Measurements from ENCODE around the gene PLEKHA8.

The PLEKHA8 gene, protein sequence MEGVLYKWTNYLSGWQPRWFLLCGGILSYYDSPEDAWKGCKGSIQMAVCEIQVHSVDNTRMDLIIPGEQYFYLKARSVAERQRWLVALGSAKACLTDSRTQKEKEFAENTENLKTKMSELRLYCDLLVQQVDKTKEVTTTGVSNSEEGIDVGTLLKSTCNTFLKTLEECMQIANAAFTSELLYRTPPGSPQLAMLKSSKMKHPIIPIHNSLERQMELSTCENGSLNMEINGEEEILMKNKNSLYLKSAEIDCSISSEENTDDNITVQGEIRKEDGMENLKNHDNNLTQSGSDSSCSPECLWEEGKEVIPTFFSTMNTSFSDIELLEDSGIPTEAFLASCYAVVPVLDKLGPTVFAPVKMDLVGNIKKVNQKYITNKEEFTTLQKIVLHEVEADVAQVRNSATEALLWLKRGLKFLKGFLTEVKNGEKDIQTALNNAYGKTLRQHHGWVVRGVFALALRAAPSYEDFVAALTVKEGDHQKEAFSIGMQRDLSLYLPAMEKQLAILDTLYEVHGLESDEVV

DNA sequence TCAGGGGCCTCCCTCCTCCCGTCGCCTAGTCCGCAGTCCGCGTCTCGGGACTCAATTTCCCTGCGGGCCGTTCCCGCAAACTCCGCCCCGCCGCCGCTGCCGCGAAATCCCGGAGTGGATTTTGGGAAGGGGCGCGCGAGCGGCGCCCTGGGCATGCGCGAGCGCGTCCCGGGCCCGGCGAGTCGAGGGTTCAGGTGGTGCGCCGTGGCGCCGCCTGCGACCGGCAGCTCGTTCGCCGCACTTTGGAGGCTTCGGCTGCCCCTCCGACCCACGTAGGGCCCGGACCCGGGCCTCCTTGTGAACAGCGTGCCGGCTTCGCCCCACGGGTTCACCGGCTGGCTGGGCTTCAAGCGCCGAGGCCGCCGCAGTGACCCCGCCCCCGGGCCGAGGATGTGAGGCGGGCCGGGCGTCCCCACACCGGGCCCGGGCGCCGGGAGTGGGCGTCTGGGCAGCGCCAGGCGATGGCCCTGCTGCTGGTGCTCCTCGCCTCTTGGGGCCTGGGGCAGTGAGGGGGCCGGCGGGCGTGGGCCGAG is at the start of gene PLEKHA8:
PLEKHA8 (plus strand) TSS at position 197 of the 533 bp plus-strand sequence. CDS start 351 bp downstream, outside the sequence.
- peak; percentile 89 for DNase-seq (ENCODE audit: low spot score)

DNA sequence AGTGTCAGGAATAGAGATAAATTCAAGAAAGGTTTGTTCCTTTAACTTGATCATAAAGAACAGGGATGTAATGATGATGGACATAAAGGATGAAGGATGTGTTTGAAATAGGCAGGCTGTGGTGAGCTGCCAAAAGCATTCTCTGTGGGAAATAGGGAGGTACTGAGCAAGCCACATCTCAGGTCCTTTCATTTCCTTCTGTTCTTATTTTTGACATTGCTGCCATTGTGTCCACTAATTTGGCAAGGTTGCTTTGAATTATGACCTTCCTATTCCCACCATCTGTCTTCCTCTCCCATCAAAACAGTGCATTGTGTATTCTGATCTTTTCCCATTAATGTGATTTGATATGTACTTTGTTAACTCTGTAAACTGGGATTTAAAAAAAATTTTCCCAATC is 48.1 kb upstream of the PLEKHA8 start:
- DNase-seq (ENCODE audit: low spot score): no peak

DNA sequence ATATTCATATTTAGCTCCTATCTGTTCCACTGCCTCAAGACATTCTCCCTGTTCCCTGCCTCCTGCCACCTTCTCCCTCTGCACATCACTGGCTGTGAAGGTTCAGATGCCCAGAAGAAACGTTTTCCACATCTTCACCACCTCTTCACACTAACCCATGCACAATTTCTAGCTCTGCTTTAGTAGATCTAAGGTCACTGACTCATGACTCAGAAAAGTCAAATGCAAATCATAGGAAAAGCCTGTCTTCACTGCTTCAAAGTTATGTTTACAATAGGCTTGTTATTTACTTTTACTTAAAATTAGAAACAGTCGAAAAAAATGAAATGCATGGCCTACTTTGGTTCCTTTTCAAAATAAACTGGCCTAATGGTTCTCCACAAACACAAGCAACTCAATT is 41.1 kb upstream of the PLEKHA8 start:
- no peak for DNase-seq (ENCODE audit: low spot score)

DNA sequence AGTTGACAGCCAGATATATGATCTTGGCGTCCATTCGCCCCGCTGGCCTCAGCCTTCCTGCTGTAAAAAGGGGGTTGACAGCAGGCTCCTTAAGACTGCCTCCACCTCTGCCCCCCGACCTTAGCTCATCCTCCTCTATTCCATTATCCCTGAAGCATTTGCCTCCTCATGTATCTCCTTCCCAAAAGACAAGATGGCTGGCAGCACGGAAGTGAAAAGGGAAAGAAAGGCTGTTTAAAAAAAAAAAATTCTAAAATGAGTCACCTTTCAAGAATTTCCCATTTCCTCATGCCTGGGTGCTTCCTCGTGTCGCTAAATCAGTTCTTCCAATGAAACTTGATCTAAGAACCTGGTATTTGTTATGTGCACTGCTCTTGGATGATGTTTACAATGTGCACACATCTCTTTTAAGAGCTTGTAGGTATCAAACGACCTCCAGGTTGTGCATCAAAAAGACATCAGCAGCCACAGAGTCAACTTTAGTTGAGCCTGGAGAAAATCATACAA is 40.3 kb upstream of the PLEKHA8 start:
- peak; percentile 37 for DNase-seq (ENCODE audit: low spot score)

DNA sequence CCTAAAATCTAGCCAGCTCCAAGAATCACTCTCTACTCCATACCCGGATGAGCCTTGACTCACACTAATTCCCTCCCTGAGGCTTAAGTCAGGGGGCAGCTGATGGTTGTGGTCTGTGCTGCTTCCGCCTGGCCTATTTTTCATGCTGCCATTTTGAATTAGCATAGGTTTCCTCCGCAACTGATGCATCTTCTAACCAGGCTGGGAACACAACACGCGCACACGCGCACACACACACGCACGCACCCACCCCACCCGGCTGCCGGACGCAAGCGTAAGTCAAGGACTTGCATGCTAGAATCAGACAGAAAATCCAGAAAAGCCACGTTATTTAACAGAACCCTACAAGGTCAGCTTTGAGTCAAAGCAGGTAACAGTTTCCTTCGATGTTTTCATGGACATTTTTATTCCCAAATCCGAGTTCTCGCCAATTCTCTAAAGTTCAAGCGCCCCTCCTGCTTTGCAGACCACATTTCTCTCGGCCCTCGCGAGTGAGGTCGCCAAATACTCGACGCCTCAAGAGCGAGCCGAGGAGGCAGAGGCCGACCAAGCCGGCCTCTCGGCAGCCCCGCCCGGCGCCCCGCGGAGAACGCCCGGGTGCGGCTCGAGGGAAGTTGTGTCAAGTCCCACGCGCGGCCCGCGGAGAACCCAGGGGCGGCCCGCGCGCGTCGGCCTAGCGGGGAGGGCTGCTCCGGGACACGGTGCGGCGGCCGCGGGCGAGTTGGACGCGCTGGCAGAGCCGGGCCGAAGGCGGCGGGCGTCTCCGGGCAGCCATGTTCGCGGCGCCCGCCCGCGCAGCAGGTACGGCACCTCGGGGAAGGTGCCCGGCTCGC is 39.6 kb upstream of the PLEKHA8 start:
- peak; percentile 53 for DNase-seq (ENCODE audit: low spot score)

DNA sequence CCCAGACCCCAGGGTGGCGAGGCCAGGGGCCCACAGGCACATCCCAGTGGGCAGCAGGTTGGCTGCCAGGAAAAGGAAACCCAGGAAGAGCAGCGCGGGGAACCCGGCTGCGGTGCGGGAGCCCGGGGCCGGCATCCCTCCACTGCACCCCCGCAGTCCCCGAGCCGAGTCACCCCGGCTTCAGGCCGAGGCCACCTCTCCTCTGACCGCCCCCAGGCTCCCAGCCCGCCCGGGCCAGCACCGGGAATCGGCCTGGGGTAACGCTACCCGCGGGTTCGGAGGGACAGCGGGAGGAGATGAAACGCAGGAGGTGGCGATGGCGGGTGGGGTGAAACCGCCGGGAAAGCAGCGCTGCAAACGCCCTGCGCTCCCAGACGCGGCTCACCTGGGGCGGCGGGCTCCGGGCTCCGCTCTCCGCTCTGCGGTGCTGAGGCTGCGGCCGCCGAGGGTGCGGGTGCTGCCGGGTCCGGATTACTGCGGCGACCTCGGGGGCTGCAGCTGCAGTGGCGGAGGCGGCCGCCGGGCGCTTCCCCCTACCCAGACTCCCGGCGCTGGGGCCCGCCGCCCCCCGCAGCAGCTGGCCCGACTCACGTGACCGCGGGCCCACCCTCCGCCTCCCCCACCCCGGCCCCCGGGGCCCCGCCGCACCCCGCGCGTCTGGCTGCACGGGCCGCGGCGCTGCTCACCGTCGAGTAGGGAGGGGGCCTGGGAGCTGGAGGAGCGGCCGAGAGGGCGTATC is 38.8 kb upstream of the PLEKHA8 start, which contains the start of gene SCRN1:
SCRN1 (minus strand) TSS at position 545 of the 739 bp plus-strand sequence. CDS start 20,734 bp downstream, outside the sequence.
- DNase-seq (ENCODE audit: low spot score): peak; percentile 89

DNA sequence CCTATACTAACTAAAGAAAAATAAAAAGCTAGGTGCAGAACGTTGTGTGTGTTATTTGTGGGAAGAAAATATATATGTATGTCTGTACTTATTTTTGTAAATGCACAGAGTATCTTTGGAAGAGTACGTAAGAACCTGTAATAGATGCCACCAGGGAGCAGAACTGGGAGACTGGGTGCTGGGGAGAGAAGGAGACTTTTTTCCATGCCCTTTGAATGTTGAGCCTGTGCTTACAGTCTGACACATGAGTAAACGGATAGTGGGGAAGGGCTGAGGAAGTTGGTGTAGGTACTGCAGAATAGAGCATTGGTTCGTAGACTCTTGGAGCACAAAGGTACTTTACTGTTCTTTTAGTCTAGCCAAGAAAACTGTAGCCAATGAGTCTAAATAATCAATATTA is 37.3 kb upstream of the PLEKHA8 start:
- DNase-seq (ENCODE audit: low spot score): no peak

DNA sequence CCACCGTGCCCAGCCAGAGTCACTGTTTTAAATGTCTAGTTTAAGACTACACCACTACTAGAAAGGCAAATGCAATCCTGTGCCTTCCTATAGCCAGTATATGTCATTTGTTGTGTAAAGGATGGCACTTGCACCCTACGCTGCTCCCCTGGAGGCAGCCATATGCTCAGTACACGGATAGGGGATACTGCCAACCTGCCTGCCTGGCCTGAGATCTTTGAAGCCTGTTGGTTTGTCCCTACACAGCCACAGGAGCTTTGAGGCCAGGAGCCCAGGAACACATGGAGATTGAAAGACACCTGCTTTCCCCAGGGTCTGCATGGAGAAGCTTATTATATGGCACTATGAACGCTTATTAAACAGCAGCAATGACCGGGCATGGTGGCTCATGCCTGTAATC is 36.3 kb upstream of the PLEKHA8 start:
- DNase-seq (ENCODE audit: low spot score): no peak

DNA sequence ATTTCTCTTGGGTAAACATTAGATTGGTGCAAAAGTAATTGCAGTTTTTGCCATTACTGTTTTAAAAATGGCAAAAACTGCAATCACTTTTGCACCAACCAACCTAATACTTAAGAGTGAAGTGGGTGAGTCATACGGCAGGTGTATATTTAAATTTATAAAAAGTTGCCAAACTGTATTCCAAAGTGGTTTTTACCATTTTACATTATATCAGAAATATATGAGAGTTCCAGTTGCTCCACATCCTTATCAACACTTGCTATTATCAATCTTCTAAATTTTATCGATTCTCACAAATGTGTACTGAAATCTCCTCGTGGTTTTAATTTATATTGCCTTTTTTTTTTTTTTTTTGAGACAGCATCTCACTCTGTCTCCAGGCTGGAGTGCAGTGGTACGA is 35.1 kb upstream of the PLEKHA8 start:
- DNase-seq (ENCODE audit: low spot score): no peak

DNA sequence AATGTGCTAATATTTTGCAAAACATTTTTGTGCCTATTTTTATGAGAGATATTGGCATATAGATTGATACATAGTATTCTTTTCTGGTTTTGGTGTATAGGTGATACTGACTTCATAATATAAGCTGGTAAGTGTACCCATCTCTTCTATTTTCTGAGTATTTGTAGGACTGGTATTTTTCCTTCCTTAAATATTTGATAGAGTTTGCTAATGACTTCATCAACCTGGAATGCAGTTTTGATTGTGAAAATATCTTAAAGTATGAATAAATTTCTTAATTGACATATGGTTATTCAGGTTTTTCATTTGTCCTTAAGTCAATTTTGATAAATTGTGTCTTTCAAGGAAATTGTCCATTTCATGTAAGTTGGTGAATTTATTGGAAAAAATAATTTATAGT is 32.6 kb upstream of the PLEKHA8 start:
- DNase-seq (ENCODE audit: low spot score): no peak

DNA sequence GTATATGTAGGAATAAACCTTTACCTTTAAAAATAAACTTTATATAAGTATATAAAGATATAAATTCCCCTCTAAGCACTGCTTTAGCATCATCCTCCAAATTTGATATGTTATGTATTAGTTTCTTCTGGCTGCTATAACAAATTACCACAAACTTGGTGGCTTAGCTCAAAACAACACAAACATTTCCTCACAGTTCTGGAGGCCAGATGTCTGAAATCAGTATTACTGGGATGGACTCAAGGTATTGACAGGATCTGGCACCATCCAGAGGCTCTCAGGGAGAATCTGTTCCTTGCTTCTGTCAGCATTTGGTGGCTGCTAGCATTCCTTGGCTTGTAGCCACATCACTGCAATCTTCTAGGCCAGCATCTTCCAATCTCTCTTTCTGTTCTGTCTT is 31.9 kb upstream of the PLEKHA8 start:
- no peak for DNase-seq (ENCODE audit: low spot score)

DNA sequence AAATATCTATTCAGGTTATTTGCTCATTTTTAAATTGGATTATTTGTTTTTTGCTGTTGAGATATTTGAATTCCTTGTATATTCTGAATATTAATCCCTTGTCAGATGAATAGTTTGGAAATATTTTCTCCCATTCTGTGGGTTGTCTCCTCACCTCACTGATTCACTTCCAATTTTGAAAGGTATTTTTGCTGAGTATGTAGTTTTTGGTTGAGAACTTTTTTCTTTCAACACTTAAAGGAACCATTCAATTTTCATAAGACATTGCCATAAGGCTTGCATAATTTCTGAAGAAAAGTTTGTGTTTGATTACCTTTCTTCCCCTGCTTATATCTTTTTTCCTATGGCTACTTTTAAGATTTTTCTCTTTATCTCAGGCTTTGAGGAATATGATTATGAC is 29.7 kb upstream of the PLEKHA8 start:
- DNase-seq (ENCODE audit: low spot score): no peak

DNA sequence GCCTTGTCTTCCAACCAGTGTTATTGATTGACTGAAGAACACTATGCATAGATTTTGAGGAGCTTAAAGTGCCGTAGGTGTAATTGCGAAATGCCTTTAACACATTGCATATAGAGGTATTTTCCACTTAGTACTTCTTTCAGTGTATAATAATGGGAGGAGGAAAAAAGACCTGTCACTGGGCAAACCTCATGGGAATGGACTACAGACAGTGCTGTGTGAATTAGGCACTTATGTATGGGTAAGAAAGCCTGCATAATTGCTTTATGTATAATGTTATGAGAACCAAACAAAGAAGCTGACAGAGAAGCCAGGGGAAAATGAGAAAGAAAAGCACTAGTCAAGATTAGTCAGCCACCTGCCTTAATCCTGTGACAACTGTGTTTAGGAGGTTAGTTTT is 26.2 kb upstream of the PLEKHA8 start:
- DNase-seq (ENCODE audit: low spot score): no peak

DNA sequence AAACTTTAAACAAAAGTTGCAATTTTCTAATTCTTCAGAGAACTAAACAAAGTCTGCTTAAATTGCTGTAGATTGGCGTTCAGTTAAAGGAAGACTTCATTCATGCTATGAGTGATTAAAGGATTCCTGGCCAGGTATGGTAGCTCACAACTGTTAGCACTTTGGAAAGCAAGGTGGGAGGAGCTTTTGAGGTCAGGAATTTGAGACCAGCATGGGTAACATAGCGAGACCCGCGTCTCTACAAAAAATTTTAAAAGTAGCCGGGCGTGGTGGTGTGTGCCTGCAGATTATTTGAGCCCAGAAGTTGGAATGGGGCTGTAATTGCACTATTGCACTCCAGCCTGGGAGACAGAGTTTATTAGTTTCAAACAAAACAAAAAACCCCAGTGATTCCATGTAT is 25.1 kb upstream of the PLEKHA8 start:
- DNase-seq (ENCODE audit: low spot score): peak; percentile 17

DNA sequence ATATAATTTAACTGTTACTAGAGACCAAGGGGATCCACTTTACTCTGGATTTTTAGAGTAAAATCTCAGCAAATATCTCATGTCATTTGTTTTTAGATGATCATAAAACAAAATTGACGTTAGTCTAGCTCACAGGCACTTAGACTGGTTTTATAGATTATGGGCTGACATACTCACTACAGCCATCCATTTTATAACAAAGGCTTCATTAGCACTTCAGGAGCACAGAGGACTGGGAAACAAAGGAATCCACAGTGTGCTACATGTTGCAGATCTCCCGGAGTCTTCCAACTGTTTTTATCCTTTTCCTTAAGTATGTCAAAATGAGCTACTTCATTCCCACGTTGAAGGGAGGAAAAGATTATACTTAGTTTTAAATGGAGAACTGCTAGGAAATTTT is 22.7 kb upstream of the PLEKHA8 start:
- DNase-seq (ENCODE audit: low spot score): no peak

DNA sequence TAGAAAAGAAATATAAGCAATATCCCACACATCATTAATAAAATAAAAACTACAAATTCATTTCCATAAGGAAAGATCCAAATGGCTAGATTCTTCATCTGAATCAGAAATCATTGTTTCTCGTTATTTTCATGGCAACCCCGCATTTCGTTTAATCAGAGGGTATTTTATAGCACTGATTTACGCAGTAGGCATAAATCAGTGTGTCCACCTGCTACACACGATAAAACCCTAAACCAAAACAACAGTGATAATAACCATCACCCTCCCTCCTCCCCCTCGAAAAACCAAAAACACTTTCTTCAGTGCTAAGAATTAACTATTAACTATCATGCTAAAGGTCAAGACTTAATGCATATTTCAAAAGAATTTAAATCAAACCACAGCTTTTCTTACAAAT is 18.2 kb upstream of the PLEKHA8 start:
- DNase-seq (ENCODE audit: low spot score): no peak

DNA sequence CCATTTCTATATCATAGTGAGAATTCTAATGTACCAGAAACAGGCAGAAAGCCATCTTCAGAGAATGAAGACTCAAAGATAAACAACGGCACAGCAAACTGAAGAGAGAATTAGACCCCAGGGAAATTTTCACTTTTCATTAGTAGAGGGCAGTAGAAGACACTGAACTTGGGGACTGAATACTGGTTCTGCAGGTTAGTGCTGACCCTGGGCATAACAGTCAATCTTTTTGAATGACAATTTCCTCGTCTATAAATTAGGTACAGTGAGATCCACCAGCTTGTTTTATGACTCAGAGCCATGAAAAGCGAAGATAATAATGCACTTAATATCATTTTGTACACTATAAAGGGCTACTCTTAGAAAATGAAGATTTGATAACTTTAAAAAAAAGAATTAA is 15.5 kb upstream of the PLEKHA8 start:
- no peak for DNase-seq (ENCODE audit: low spot score)

DNA sequence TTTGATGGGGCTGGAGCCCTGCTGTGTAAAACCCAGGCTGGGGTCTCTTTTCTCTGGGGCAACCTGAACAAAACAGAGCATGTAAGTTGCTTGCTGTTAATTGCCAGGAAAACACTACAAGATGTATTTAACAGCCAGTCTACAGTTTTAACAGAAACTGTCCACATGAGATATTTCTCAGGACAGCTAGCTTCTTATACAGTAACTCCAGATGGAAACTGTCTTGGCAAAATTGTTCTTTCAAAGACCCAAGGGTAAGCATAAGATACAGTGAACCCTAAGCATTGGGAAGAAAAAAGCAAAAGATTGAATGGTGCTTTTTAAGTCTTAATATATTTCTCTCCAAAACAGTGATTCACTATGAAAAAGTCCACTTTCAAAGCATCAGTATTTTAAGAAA is 9.8 kb upstream of the PLEKHA8 start:
- no peak for DNase-seq (ENCODE audit: low spot score)

DNA sequence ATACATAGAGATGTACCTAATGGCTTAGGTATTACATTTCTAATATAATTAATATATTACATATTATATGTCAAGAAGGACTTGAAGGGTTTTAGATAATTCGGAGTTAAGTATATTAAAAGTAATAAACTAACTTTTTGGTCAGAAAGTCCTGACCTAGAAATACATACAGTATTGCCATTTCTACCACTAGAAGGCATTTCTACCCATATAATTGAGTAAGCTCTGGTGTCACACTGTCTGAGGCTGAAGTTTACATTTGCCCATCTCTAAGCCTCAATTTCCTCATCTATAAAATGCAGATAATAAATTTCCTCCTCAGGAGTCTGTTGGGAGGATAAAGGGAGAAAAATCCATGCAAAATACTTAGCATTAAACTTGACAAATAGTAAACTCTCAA is 8.8 kb upstream of the PLEKHA8 start:
- no peak for DNase-seq (ENCODE audit: low spot score)

DNA sequence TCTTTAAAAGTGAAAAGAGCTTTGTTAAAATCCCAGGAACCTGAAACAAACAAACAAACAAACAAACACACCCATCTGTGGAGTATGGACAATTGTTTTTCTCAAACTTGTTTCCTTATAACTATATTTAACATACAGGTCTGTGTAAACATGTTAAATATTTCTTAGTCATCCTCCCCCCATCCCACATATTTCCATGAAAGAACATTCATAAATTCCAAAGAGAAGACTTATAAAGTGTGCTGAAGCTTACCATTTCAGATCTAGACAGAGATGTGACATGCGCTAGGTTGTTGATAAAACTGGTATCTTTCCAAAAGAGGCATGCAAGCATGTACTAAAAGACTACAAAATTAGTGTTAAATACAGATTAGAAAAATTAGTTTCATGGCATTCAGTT is 8.3 kb upstream of the PLEKHA8 start:
- no peak for DNase-seq (ENCODE audit: low spot score)

DNA sequence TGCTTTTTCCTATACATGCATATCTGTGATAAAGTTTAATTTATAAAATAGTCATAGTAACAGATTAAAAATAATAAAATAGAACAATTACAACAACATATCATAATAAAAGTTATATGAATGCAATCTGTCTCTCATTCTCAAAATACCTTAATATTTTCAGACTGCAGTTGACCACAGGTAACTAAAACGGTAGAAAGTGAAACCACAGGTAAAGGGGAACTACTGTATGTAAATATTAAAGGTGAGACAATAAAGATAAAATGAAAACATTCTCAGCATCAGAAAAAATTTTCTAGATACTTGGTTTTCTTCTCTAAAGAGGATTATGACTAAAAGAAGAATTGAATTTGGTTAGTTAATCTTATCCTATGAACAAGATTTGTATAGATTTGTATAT is 7.7 kb upstream of the PLEKHA8 start:
- DNase-seq (ENCODE audit: low spot score): no peak

DNA sequence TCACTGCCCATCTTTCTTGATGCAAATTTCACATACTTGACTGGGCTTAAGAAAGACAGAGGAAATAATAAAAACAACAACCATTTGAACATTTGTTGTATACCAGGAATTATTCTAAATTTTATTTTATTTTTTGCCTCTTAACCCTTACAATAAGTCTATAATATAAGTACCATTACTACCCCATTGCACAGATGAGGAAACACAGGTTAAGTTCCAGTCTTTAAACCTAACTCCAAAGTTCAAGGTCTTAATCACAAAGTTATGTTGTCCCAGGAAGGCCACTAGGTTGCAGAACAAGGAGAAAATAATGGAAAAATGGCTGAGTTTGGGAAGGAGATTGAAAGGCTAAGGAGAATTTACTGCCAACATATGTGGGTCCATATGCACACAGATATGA is 5.2 kb upstream of the PLEKHA8 start:
- DNase-seq (ENCODE audit: low spot score): no peak
